ENCODE data around the gene NAV2.
"Not testable (repeated sequence)": the region's sequence is repeated elsewhere in the genome, so short reads cannot be mapped to it uniquely, and the experiment has no call there.

Gene NAV2

GRCh38 chr11:19985111-19985510, 272.5 kb downstream of the NAV2 start:
- no peak for DNase-seq

- no peak for DNase-seq
Measured at GRCh38 chr11:19987331-19987801, 274.7 kb downstream of the NAV2 start.

DNA sequence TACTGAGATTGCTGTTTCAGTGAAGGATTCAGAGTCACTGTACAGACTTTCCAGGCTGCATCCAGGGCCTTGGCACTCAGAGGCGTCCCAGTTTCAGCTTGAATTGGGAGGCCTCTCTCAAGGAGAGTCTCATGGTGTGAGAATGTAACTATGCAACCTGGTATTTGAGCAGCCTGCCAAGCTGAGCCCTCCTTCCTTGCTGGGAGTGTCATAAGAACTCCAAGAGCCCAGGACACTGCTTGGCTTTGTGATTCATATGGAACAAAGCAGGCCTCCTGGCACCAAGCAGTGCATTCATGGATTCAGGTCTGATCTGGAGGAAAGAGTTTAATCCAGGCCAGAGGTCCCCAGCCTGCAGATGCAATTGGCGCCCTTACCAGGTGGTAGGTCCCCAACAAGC, 276.0 kb downstream of the NAV2 start:
- DNase-seq = no peak

- DNase-seq = no peak
Measured at GRCh38 chr11:19989191-19989590, 276.6 kb downstream of the NAV2 start.

- DNase-seq = no peak
Measured at GRCh38 chr11:19992162-19992561, 279.5 kb downstream of the NAV2 start.

DNA sequence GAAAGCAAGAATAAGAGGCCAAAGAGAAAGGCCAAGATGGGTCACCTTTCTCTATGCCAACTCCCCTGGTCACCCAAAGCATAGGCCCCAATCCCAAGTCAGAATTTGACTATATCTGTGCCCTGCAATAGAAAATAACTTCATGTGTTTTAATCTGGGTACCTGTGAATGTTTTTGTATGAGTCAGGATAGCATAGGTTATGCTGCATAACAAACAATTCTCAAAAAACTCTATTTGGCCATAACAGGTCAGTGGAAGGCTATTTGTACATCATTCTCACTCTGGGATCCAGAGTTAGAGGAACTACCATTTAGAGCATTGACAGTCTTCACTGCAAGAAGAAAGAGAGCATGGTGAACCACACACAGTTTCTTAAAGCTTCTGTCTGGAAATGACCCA, 280.4 kb downstream of the NAV2 start:
- DNase-seq = no peak

DNA sequence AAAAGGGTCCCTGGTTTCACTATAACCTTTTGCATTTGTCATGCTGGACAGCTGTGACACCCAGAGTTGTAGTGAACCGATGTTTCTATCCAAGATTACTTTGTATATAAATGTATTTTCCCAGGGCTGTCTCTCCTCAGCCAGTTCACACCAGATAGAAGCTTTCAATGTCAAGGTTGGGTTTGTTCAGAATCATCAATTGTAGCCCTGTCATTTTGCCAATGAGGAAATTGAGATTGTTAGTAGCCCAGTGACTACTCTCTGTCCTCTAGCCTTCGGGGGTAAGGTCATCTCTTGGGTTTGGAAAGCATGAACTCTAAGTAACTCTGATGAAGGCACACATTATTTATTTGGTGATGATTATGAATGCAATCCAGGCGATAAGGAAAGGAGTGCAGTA, 282.0 kb downstream of the NAV2 start:
- no peak for DNase-seq

GRCh38 chr11:19995145-19995544, 282.5 kb downstream of the NAV2 start:
- no peak for DNase-seq

DNA sequence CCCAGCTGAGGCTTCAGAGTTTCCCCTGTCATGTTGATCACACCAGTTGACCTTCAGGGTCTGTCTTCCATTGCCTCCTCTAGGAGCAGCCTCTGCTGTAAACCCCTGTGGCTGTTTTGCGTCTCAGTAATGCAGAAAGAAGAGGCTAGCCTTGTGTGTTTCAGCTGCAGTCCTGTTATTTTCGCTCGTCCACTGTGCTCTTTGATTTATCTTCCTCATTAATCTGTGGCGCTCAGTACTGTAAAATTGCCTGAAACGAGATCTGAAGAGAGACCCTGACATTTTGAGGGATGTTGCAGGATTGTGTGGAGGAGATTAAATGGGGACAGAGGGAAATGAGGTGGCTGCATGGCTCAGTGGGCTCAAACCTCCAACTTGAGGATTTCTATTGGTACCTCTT, 283.9 kb downstream of the NAV2 start:
- DNase-seq = no peak

GRCh38 chr11:20000022-20000350, 287.3 kb downstream of the NAV2 start:
- DNase-seq = no peak

DNA sequence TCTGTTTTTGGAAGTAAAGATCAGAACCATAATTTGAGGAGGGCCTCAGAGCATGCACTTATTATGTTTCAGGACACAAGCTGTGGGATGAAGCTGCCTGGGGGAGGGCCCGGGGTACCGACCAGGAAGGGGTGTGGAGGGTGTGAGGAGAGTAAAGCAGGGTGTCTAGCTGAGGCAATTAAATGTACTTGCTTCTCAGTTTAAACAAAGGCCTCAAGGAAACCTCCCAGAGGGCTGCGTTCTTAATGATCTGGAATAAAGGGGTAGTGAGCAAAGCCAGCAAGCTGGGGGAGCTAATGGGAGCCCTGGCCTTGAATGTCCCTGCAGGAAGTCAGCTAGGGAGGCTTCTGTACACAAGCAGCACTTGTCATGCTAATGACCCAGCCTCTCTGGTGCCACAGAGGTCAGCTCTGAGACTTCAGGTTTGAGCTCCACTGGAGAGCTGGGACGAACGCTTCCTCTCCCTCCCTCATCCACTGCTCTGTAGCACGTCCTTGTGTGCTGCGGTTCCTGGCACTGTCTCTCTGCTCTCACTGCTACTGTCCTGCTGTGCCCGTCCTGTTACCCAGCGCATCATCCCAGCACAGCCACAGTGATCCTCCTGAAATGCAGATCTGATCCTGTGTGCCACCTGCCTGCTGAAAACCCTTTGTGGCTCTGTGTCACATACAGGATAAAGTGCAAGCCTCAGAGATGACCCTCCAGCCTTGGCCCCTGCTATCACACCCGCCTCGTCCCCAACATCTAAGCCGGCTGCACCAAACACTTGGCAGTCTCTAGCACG, 287.9 kb downstream of the NAV2 start:
- DNase-seq = no peak

DNA sequence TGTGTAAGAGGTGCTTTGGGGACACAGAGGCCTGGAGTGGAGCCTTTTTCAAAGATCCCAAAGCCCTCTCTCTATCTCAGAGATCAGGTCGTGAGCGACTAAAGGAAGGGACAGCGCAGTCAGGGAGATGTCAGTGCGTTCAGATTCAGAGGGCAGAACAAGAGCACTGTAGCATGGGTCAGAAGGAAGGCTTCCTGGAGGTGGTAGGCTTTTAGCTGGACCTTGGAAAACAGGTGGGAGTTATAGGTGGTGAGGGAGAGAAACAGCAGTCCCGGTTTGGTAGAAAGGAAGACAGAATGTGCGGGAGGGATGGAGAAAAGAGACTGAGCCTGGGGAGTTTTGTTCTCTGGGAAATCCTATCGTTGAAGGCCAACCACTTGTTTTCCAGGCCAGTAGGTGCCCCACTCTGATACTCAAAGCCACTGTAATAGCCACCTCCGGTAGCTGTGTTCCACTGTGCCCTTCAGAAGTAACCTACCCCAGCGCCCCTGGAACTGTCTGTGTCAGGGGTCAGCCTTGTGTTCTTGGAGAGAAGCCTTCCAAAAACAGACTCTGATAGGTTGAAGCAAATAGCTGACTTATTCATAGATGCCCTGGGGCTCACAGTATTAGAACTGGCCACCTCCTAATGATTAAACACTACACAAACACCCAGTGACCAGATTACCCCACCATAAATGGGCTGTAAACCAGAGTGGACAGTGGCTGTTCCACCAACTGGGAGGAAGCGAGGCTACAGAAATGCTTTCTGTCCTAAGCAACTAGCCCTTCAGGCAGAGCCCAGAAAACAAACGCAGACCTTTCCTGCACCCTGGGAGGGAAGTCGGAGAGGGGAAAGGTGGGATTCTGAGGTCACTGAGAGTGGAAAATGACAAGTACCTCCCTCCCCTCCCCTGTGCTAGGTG, 289.9 kb downstream of the NAV2 start:
- DNase-seq = no peak

- no peak for DNase-seq
Measured at GRCh38 chr11:20003351-20003750, 290.7 kb downstream of the NAV2 start.

DNA sequence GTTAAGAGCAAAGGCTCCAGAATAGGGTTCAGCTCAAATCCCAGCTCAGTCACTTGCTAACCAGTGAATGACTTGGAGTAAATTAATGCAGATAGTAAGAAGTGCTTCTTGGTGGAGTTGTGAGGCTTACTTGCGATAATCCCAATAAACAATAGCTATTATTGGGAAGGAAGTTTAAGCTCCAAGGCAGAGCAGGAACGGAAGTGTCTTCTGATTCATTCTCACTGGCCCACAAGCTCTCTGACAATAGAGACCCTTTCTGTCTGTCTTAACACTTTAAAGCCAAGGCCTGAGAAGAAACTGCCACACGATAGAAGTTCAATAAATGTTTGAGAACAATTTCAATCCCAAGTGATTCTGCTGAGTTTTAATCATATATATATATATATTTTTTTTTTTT, 292.2 kb downstream of the NAV2 start:
- DNase-seq = no peak

- DNase-seq = no peak
Measured at GRCh38 chr11:20005747-20006146, 293.1 kb downstream of the NAV2 start.

- DNase-seq = not testable (repeated sequence)
Measured at GRCh38 chr11:20006618-20007017, 294.0 kb downstream of the NAV2 start.

GRCh38 chr11:20007386-20007785, 294.7 kb downstream of the NAV2 start:
- DNase-seq = no peak

- no peak for DNase-seq
Measured at GRCh38 chr11:20008190-20008870, 295.7 kb downstream of the NAV2 start.

DNA sequence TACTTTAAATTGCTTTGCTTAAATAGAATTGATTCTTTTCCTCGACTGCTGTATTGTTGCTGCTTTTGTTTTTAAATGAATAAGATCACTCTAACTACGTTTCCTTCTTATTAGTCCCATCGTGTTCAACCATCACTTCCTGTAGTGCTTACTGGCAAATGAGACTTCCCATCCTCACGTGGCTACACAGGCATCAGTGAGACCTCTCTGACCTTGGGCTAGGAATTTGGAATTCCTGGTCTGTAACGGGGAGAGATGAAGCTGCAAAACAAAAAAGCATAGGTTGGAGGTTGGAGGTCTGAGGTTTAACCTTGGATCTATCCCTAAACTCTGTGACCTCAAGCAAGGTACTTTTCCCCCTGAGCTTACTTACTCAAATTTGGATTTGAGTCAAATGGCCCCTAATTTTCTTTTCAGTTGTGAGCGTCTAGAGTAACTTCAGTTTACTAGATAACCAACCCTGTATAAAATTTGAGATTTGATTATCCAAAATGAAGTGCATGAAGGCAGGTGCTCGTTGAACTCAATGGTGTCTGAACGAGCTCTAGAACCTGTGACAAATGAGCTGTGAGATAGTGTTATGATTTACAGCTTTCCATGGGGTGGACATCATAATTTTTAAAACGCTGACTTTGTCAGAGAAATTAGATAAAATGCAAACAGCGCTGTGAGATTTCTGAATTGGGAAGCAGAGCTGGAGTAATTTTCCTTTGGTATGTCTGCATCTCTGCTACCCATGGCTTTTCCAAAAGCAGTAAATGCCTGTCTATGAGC, 296.4 kb downstream of the NAV2 start:
- DNase-seq = no peak

GRCh38 chr11:20010156-20010850, 297.7 kb downstream of the NAV2 start:
- DNase-seq = no peak

DNA sequence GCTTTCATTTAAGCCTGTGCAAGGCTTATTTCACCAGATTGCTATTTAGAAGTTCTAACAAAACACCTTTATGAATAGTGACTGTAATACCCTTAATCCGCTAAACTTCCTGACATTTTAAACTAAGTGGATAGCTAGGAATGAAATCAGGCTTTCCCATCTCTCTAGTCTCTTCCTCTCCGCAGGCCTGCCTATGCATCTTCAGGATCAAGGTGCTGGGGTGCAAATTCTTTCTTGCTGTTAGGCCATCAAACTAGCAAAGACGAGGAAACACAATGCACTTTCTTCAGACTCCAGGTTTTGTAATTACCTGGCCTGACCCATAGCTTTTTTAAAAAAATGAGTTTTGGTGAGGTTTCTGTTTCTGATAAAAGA, 298.2 kb downstream of the NAV2 start:
- DNase-seq = no peak

GRCh38 chr11:20011307-20011951, 298.8 kb downstream of the NAV2 start:
- DNase-seq = no peak

Measured in CD4-positive, alpha-beta T cell treated with Interleukin-4 for 1 hour (primary cell).